ENCODE results near the gene TREML2. TPM values are rescaled to one million over a fixed set of nuclear protein-coding genes. Genes with fewer than 3 reads are reported as not detected.
"Not testable (repeated sequence)": the region's sequence is repeated elsewhere in the genome, so short reads cannot be mapped to it uniquely, and the experiment has no call there.

Gene TREML2
- total and polyA plus RNA-seq, 8 donors = 0.08 to 0.37 (median 0.12) TPM; not detected in 5

DNA sequence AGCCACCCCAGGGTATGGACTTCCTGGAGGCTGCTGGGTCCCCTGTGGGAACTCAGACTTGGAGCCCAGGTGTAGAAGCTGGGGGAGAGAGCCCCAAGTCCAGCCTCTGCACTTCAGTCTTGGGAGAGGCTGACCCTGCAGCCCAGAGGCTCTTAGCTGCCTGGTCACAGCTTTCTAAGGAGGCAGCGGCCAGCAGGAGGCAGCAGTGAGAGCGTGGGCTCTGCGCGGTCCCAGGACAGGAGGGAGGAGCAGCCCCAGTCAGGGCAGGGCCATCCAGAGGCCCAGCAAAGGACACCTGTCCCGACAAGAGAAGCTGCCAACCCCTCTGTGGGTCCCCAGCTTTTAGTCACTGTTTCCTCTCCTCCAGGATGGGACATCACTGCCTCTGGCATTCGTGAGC lies 9.4 kb downstream of the TREML2 start:
- WGBS, 5 donors = 14 to 25% (median 23%) methylated on average over 2 to 6 of the region's 6 CpGs
- Histone ChIP-seq H3K27ac (no peak overlapping the region), H3K4me3 (no peak overlapping the region), H3K27me3 (peaks cover 0 to 36% (median 0%) of the 10 kb centered on the region in 3 donors), H3K4me1 (no peaks in the 10 kb centered on the region), H3K9me3 (peaks cover 0 to 13% (median 12%) of the 10 kb centered on the region in 4 donors), H3K36me3 (no peaks in the 10 kb centered on the region)
- DNase-seq = peak in 1 of 2 donors; percentile 64
- intact Hi-C loops (cut with DNase I; ENCODE audit: low total_unique reads) = no loop called here
- TF ChIP-seq EP300 (IDR thresholded peaks at IDR 0.05) (no peak), CTCF (IDR thresholded peaks at IDR 0.05) (no peak), POLR2A (IDR thresholded peaks at IDR 0.05) (no peak), POLR2AphosphoS5 (IDR thresholded peaks at IDR 0.05) (no peak)

- intact Hi-C loops (cut with DNase I; ENCODE audit: low total_unique reads) = no loop called here
- no peak overlapping the region for H3K4me3 ChIP-seq
- WGBS, 5 donors = 79 to 87% (median 82%) methylated on average over 3 of the region's 3 CpGs
- no peak overlapping the region for H3K27ac ChIP-seq
- no peak for DNase-seq
- peaks cover 0 to 36% (median 0%) of the 10 kb centered on the region in 3 donors for H3K27me3 ChIP-seq
- H3K4me1 ChIP-seq = no peaks in the 10 kb centered on the region
- TF ChIP-seq CTCF (IDR thresholded peaks at IDR 0.05) (no peak), POLR2AphosphoS5 (IDR thresholded peaks at IDR 0.05) (no peak), POLR2A (IDR thresholded peaks at IDR 0.05) (no peak), EP300 (IDR thresholded peaks at IDR 0.05) (no peak)
- no peaks in the 10 kb centered on the region for H3K36me3 ChIP-seq
- H3K9me3 ChIP-seq = peaks cover 0 to 13% (median 12%) of the 10 kb centered on the region in 4 donors
Observed at GRCh38 chr6:41190791-41191190, 10.2 kb downstream of the TREML2 start.

GRCh38 chr6:41189967-41190366 lies 11.0 kb downstream of the TREML2 start:
- 84 to 100% (median 97%) methylated on average over 2 of the region's 2 CpGs for WGBS, 5 donors
- no peaks in the 10 kb centered on the region for H3K4me1 ChIP-seq
- H3K9me3 ChIP-seq = peaks cover 0 to 13% (median 12%) of the 10 kb centered on the region in 4 donors
- H3K27ac ChIP-seq = no peak overlapping the region
- H3K4me3 ChIP-seq = no peak overlapping the region
- no peak for DNase-seq
- intact Hi-C loops (cut with DNase I; ENCODE audit: low total_unique reads) = no loop called here
- H3K27me3 ChIP-seq = peaks cover 0 to 36% (median 0%) of the 10 kb centered on the region in 3 donors
- H3K36me3 ChIP-seq = no peaks in the 10 kb centered on the region
- TF ChIP-seq POLR2A (IDR thresholded peaks at IDR 0.05) (no peak), CTCF (IDR thresholded peaks at IDR 0.05) (no peak), POLR2AphosphoS5 (IDR thresholded peaks at IDR 0.05) (no peak), EP300 (IDR thresholded peaks at IDR 0.05) (no peak)

DNA sequence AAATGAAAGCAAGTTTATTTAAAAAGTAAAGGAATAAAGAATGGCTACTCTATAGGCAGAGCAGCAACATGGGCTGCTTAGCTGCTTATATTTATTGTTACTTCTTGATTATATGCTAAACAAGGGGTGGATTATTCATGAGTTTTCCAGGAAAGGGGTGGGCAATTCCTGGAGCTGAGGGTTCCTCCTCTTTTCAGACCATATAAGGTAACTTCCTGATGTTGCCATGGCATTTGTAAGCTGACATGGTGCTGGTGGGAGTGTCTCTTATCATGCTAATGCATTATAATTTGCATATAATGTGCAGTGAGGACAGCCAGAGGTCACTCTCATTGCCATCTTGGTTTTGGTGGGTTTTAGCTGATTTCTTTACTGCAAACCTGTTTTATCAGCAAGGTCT lies 11.9 kb downstream of the TREML2 start:
- Histone ChIP-seq H3K27me3 (peaks cover 0 to 29% (median 0%) of the 10 kb centered on the region in 3 donors), H3K9me3 (peaks cover 0 to 13% (median 12%) of the 10 kb centered on the region in 4 donors)
- H3K4me3 ChIP-seq; H3K27ac ChIP-seq; intact Hi-C loops (cut with DNase I; ENCODE audit: low total_unique reads); H3K4me1 ChIP-seq; H3K36me3 ChIP-seq; DNase-seq: not testable (repeated sequence)

Data from stomach (tissue), 9 donors.